Chondrocyte (in vitro differentiated cells): ENCODE results near the gene CLPSL1. TPM values are rescaled to one million over a fixed set of nuclear protein-coding genes. Genes with fewer than 3 reads are reported as not detected.
A peak's percentile ranks its signal among the peaks of the same experiment; 100 is the strongest.

ENCODE experiments used
- DNase-seq: peaks from one replicate; pipeline ENCODE4 v3.0.0; 2021; ENCODE audit warnings: mixed read lengths, low spot score
- H3K27ac Mint-ChIP-seq: one replicate; pipeline ENCODE4 v1.8.0; 2021; ENCODE audit warnings: mild to moderate bottlenecking, moderate library complexity, mixed read lengths; ENCODE audit not compliant: unreplicated experiment
- H3K27me3 Mint-ChIP-seq: 2 replicates; pipeline ENCODE4 v1.8.0; 2021; ENCODE audit warnings: low read depth, mixed read lengths
- H3K36me3 Mint-ChIP-seq: 2 replicates; pipeline ENCODE4 v1.8.0; 2021; ENCODE audit warnings: low read depth, mixed read lengths
- H3K4me1 Mint-ChIP-seq: 2 replicates; pipeline ENCODE4 v1.8.0; 2021; ENCODE audit warnings: low read depth, mild to moderate bottlenecking, mixed read lengths
- H3K4me3 Mint-ChIP-seq: one replicate; pipeline ENCODE4 v1.8.0; 2021; ENCODE audit warnings: mild to moderate bottlenecking, moderate library complexity, mixed read lengths; ENCODE audit not compliant: unreplicated experiment
- H3K9me3 Mint-ChIP-seq: 2 replicates; pipeline ENCODE4 v1.8.0; 2021; ENCODE audit warnings: low read depth, mixed read lengths
- CTCF ChIP-seq: fragments of 200-600 bp; sonication (generic); IDR thresholded peaks from 2 replicates; pipeline ENCODE4 v1.5.0; 2021; ENCODE audit warnings: antibody characterized with exemption, mild to moderate bottlenecking, moderate library complexity
- total RNA-seq: library from RNA; stranded (reverse); gene quantifications from 3 replicates; pipeline ENCODE4 v1.2.1, GENCODE V29; 2021

The CLPSL1 gene
- total RNA-seq, 1 donor from 2014 or later: not detected

- peaks cover 26% of the 10 kb centered on the region for H3K27me3 Mint-ChIP-seq
- no peak for DNase-seq
- H3K4me3 Mint-ChIP-seq: no peak overlapping the region
- H3K36me3 Mint-ChIP-seq: peaks cover 2% of the 10 kb centered on the region
- H3K9me3 Mint-ChIP-seq: no peaks in the 10 kb centered on the region
- no peak overlapping the region for H3K27ac Mint-ChIP-seq
- H3K4me1 Mint-ChIP-seq: no peaks in the 10 kb centered on the region
- no peak for TF ChIP-seq CTCF
Measured at GRCh38 chr6:35797837-35798526, 17.2 kb downstream of the CLPSL1 start.

GRCh38 chr6:35798706-35799105 lies 17.9 kb downstream of the CLPSL1 start:
- Mint-ChIP-seq H3K27ac (no peak overlapping the region), H3K36me3 (peaks cover 2% of the 10 kb centered on the region), H3K4me3 (no peak overlapping the region), H3K4me1 (no peaks in the 10 kb centered on the region), H3K9me3 (no peaks in the 10 kb centered on the region), H3K27me3 (peaks cover 22% of the 10 kb centered on the region)
- TF ChIP-seq CTCF: no peak
- no peak for DNase-seq

DNA sequence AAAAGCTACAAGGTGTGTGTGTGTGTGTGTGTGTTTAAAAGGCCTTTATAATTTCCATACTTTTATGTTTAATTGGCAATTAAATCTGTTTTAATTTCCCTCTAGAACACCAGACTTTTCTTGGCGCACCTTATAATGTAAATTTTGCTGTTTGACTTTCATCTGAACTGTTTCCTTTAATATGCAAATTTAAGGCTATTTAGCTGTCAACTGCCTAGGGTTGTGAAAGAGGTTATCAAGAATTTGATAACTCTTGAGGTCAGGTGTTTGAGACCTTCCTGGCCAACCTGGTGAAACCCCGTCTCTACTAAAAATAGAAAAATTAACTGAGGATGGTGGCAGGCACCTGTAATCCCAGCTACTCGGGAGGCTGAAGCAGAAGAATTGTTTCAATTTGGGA lies 20.3 kb downstream of the CLPSL1 start:
- Mint-ChIP-seq H3K9me3 (no peaks in the 10 kb centered on the region), H3K4me3 (no peak overlapping the region), H3K27ac (no peak overlapping the region), H3K4me1 (peaks cover 5% of the 10 kb centered on the region), H3K27me3 (peaks cover 16% of the 10 kb centered on the region), H3K36me3 (peaks cover 1% of the 10 kb centered on the region)
- no peak for DNase-seq
- TF ChIP-seq CTCF: no peak

GRCh38 chr6:35804996-35805736 lies 24.3 kb downstream of the CLPSL1 start, which contains the start of gene LHFPL5:
LHFPL5 (plus strand) TSS chr6:35805352; CDS start chr6:35805671, 319 bp downstream.
- Mint-ChIP-seq H3K27me3 (peaks cover 11% of the 10 kb centered on the region), H3K4me1 (peaks cover 5% of the 10 kb centered on the region), H3K36me3 (no peaks in the 10 kb centered on the region), H3K9me3 (no peaks in the 10 kb centered on the region), H3K4me3 (peak within 1 kb of the TSS; percentile 61), H3K27ac (no peak within 1 kb of the TSS)
- no peak for DNase-seq
- TF ChIP-seq CTCF: peak; percentile 15

DNA sequence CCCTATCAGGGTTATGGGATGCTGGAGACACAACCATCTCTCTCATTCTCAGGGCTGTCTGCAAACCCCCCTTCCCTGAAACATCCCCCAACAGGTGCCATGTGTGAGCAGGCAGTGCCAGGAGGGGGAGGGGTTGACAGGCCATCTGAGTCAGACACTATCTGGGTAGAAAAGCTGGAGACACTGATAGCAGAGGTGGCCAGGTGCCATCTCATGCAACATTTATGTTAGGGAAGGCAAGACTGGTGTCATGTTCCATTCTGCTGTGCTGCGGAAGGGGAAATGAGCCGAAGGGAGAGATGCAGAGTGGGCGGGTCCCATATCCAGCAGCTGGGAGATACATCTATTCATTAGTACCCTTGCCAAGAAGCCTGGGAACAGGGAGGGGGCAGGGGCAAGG lies 27.9 kb downstream of the CLPSL1 start:
- H3K4me3 Mint-ChIP-seq: no peak overlapping the region
- no peaks in the 10 kb centered on the region for H3K36me3 Mint-ChIP-seq
- DNase-seq: no peak
- peaks cover 11% of the 10 kb centered on the region for H3K27me3 Mint-ChIP-seq
- no peak overlapping the region for H3K27ac Mint-ChIP-seq
- peaks cover 14% of the 10 kb centered on the region for H3K4me1 Mint-ChIP-seq
- no peaks in the 10 kb centered on the region for H3K9me3 Mint-ChIP-seq
- TF ChIP-seq CTCF: no peak
